ENCODE data around the gene BICC1. TPM values are rescaled to one million over a fixed set of nuclear protein-coding genes. Genes with fewer than 3 reads are reported as not detected.

The BICC1 gene
- polyA plus RNA-seq, 1 donor (not counting 4 experiments of a cell fraction or from before 2014, with no cell fraction given): 4.2 TPM

DNA sequence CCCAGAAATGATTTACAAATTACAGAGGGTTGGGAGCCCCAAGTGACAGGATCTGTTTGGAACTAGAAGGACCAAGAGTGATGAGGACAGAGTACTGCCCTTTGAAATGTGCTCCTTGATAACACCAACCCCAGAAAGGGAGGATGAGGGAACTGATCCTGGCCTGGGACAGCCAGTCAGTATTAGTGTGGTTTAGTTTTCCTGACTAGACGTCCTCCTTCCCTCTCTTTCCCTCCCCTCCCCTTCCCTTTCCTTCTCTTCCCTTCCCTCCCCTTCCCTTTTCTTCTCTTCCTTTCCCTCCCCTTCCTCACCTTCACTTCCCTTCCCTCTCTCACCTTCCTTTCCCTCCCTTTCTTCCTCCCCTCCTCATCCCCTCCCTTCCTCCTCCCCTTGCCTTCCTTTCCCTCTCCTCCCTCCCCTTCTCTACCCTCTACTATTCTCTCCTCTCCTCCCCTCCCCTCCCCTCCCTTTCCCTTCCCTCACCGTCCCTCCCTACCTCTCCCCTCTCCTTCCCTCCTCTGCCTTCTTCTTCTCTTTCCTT lies 31.0 kb upstream of the BICC1 start:
- Histone ChIP-seq H3K9me3 (ENCODE audit: control insufficient read depth, low read depth, low read length) (no peaks in the 10 kb centered on the region), H3K79me2 (ENCODE audit: control insufficient read depth, insufficient read depth, low read length) (no peaks in the 10 kb centered on the region), H3K27ac (ENCODE audit: control insufficient read depth, insufficient read depth, low read length) (no peak overlapping the region), H3K36me3 (ENCODE audit: control insufficient read depth in 2 of 2, extremely low read depth in 1 of 2, insufficient read depth in 2 of 2, low read length in 2 of 2) (no peaks in the 10 kb centered on the region), H3K9ac (ENCODE audit: control insufficient read depth, extremely low read depth, insufficient read depth, low read length) (no peak overlapping the region), H3K4me1 (ENCODE audit: control insufficient read depth, extremely low read depth, insufficient read depth, low read length) (no peaks in the 10 kb centered on the region), H3K9me1 (ENCODE audit: control insufficient read depth, extremely low read depth, insufficient read depth, low read length) (no peaks in the 10 kb centered on the region), H3K4me2 (ENCODE audit: control insufficient read depth, extremely low read depth, insufficient read depth, low read depth, low read length) (no peak overlapping the region), H4K20me1 (ENCODE audit: control insufficient read depth, extremely low read depth, insufficient read depth, low read length) (no peaks in the 10 kb centered on the region), H3K4me3 (ENCODE audit: control insufficient read depth in 2 of 3, extremely low read depth in 1 of 3, insufficient read depth in 2 of 3, low read depth in 1 of 3, low read length in 3 of 3) (no peak overlapping the region), H2AFZ (ENCODE audit: control insufficient read depth, low read length) (no peak overlapping the region), H3K27me3 (ENCODE audit: control insufficient read depth, extremely low read depth, insufficient read depth, low read length) (no peaks in the 10 kb centered on the region)
- FAIRE-seq (no peak), DNase-seq (ENCODE audit: low read depth, low spot score) (no peak)
- TF ChIP-seq EZH2 (IDR thresholded peaks at IDR 0.05; ENCODE audit: low read length): no peak
- TF ChIP-seq, protein P1, sequence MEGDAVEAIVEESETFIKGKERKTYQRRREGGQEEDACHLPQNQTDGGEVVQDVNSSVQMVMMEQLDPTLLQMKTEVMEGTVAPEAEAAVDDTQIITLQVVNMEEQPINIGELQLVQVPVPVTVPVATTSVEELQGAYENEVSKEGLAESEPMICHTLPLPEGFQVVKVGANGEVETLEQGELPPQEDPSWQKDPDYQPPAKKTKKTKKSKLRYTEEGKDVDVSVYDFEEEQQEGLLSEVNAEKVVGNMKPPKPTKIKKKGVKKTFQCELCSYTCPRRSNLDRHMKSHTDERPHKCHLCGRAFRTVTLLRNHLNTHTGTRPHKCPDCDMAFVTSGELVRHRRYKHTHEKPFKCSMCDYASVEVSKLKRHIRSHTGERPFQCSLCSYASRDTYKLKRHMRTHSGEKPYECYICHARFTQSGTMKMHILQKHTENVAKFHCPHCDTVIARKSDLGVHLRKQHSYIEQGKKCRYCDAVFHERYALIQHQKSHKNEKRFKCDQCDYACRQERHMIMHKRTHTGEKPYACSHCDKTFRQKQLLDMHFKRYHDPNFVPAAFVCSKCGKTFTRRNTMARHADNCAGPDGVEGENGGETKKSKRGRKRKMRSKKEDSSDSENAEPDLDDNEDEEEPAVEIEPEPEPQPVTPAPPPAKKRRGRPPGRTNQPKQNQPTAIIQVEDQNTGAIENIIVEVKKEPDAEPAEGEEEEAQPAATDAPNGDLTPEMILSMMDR (optimal IDR thresholded peaks at IDR 0.05 in 1 of 3, IDR thresholded peaks at IDR 0.05 in 1 of 3, conservative IDR thresholded peaks at IDR 0.05 in 1 of 3; ENCODE audit: extremely low read depth in 1 of 3, insufficient read depth in 2 of 3, low read length in 3 of 3): no peak
- dilution Hi-C loops (cut with MboI; ENCODE audit: extremely low pct_ligation_motif_present, low sequenced_read_pairs): no loop called here

DNA sequence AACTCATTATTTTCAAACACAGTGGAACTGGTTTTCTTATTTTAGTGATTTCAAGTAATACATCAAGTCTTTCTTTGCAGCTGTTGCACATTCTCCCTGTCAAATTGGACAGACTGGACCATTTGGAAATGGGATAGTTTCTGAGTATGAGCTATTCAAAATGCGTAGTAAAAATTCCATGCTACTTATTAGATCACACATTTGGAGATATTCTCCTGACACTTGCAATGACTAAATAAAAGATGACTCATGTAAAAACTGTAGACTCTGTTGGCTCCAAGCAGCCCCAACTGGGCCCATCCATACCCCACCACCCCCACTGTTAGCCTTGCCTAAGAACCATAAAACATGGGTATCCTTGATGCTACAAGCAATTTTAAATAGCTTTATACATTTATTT lies 25.9 kb upstream of the BICC1 start:
- Histone ChIP-seq H4K20me1 (ENCODE audit: control insufficient read depth, extremely low read depth, insufficient read depth, low read length) (no peaks in the 10 kb centered on the region), H3K79me2 (ENCODE audit: control insufficient read depth, insufficient read depth, low read length) (no peaks in the 10 kb centered on the region), H3K4me1 (ENCODE audit: control insufficient read depth, extremely low read depth, insufficient read depth, low read length) (no peaks in the 10 kb centered on the region), H3K9me3 (ENCODE audit: control insufficient read depth, low read depth, low read length) (no peaks in the 10 kb centered on the region), H3K36me3 (ENCODE audit: control insufficient read depth in 2 of 2, extremely low read depth in 1 of 2, insufficient read depth in 2 of 2, low read length in 2 of 2) (no peaks in the 10 kb centered on the region), H3K27ac (ENCODE audit: control insufficient read depth, insufficient read depth, low read length) (no peak overlapping the region), H3K27me3 (ENCODE audit: control insufficient read depth, extremely low read depth, insufficient read depth, low read length) (no peaks in the 10 kb centered on the region), H3K9ac (ENCODE audit: control insufficient read depth, extremely low read depth, insufficient read depth, low read length) (no peak overlapping the region), H2AFZ (ENCODE audit: control insufficient read depth, low read length) (no peak overlapping the region), H3K4me2 (ENCODE audit: control insufficient read depth, extremely low read depth, insufficient read depth, low read depth, low read length) (no peak overlapping the region), H3K4me3 (ENCODE audit: control insufficient read depth in 2 of 3, extremely low read depth in 1 of 3, insufficient read depth in 2 of 3, low read depth in 1 of 3, low read length in 3 of 3) (no peak overlapping the region), H3K9me1 (ENCODE audit: control insufficient read depth, extremely low read depth, insufficient read depth, low read length) (no peaks in the 10 kb centered on the region)
- dilution Hi-C loops (cut with MboI; ENCODE audit: extremely low pct_ligation_motif_present, low sequenced_read_pairs): no loop called here
- no peak for FAIRE-seq
- TF ChIP-seq, protein P1 (optimal IDR thresholded peaks at IDR 0.05 in 1 of 3, IDR thresholded peaks at IDR 0.05 in 1 of 3, conservative IDR thresholded peaks at IDR 0.05 in 1 of 3; ENCODE audit: extremely low read depth in 1 of 3, insufficient read depth in 2 of 3, low read length in 3 of 3): no peak
- TF ChIP-seq EZH2 (IDR thresholded peaks at IDR 0.05; ENCODE audit: low read length): no peak
- no peak for DNase-seq (ENCODE audit: low read depth, low spot score)

Measured in keratinocyte (primary cell).